NOMO-1 treated with DMSO at 0.1 percent for 48 hours (cell line): ENCODE results near the gene CALCA.
A peak's percentile ranks its signal among the peaks of the same experiment; 100 is the strongest.
"Not testable (repeated sequence)": the region's sequence is repeated elsewhere in the genome, so short reads cannot be mapped to it uniquely, and the experiment has no call there.

ENCODE experiments used
- DNase-seq: peaks from one replicate; lab custom pipeline; 2025; ENCODE audit not compliant: unreplicated experiment; lab: John Stamatoyannopoulos, UW

The CALCA gene

DNA sequence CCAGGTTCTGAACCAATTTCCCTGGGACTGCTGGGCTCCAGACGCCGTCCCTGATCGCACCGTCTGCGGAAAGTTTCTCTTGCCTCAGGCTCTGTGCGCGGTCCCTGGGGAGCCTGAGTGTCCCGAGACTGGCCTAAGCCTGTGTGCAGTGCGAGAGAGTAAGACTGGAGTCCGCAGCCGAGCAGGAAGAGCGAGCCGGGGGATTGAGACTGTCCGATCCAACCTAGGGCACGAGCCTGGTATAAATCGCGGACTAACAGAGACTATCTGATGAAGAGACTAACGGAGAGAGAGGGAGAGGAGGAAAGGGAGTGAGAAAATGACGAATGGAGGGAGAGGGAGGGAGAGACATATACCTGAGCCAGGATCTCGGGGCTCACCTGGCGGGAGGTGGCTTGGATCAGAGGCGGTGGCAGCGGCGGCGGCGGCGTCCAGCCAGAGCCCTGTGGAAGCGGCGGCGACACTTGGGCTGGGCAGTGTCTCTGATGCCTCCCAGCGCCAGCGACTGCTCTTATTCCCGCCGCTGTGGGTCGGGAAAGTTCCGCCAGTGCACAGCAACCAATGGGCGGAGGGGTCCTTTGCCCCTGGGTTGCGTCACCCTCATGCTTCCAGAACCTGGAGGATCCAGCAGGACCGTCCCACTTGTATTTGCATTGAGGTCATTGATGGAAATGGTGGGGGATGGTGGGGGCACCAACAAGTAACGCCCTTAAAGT is at the start of gene CALCA:
Gene CALCA, minus strand, starts transcription at position 487 of the 716 bp plus-strand sequence. CDS start 1,159 bp downstream, outside the sequence.
- no peak for DNase-seq

- DNase-seq: no peak
These were observed 44.0 kb upstream of the CALCA start for GRCh38 chr11:15016200-15016599.

DNA sequence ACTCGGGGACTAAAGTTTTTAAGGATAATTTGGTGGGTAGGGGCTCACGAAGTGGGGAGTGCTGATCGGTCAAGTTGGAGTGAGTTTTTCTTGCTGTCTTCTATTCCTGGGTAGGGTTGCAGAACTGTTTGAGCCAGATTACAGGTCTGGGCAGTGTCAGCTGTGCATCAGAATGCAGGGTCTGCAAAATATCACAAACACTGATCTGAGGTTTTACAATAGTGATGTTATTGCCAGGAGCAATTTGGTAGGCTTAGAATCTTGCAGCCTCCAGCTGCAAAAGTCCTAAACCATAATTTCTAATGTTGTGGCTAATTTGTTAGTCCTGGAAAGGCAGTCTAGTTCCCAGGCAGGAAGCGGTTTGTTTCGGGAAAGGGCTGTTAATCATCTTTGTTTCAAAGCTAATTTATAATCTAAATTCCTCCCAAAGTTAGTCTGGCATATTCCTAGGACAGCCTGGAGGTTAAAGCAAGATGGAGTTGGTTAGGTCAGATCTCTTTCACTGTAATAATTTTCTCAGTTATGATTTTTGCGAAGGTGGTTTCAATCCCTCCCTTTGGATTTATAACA is 39.7 kb upstream of the CALCA start:
- no peak for DNase-seq

- no peak for DNase-seq
These were observed 38.7 kb upstream of the CALCA start for GRCh38 chr11:15010865-15011264.

DNA sequence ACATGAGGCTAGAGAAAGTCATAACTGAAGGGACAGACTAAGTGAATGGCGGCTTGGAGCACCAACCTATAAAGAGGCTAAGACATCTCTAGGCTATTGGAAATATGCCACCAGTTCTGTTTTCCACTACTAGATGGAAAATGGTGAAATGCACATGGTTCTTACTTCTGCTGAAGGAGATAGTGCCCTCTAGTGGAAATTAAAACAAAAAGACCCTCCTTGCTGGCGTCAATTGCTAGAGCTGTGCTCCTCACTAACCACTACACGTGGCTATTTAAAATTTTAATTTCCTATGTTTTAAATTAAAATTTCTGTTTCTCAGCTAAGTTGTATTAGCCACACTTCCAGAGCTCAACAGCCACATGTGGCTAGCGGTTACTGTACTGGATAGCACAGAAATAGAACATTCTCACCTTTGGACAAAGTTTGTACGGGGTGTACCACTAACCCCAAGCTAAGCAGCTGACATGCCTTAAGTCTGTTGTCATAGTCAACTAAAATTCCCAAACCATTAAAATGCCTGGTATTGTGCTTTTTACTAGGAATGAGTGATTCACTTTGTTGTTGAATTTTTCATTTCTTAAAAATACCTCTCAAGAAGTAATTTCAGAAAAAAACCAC is 34.1 kb upstream of the CALCA start:
- DNase-seq: peak; percentile 51

- DNase-seq: not testable (repeated sequence)
These were observed 16.0 kb upstream of the CALCA start for GRCh38 chr11:14988133-14988532.

DNA sequence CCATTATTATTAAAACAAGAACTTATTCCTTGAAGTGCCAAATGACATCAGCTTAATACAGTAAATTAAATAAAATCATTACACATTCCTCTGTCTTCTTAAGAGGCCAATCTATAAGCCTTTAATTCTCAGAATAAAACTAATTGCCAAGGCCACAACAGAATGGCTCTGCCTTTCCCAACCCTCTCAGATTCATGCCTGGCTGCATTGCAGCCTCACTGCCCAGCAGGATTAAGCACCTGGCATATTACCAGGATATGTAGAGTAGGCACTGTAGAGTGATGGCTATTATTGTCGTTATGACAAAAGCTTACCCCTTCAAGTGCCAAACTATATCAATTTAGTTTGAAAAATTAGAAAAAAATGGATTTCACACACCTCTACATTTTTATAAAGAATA is 9.4 kb upstream of the CALCA start:
- no peak for DNase-seq

- DNase-seq: no peak
These were observed 8.7 kb upstream of the CALCA start for GRCh38 chr11:14980854-14981253.

DNA sequence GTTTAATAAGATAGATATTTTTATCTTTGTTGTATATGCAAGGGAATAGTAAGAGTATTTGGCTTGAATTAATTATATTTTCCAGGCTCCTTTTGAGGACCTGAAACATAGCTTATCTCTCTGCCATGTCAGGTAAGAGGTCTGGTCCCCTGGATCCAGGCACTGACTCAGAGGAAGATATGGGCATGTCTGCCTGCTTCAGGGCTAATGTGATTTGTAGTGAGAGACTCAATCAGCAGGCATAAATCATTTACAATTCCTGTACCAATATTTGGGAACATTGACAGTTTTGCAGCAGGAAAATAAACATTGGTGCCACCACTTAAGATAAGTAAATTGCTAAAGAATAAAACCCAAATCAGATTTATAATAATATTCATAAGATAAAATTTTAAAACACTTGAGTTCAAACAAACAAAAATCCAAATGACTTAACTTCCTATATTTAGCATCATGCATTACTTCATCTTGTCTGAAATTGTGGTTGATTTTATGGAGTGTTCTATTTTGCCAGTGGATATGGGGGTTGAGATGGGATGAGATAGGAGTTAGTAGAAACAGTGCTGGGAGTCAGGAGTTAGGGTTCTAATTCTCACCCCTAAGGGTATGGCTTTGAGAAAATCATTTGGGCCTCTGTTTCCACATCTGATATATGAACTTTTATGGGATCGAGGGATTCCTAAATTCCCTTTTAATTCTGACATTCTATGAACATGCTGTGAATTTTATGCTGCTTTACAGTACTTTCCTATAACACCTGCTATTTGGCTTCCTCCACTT is 5.1 kb upstream of the CALCA start:
- no peak for DNase-seq

GRCh38 chr11:14975252-14975587 is 3.1 kb upstream of the CALCA start:
- no peak for DNase-seq

GRCh38 chr11:14974515-14975251 is 2.5 kb upstream of the CALCA start:
- DNase-seq: no peak

DNA sequence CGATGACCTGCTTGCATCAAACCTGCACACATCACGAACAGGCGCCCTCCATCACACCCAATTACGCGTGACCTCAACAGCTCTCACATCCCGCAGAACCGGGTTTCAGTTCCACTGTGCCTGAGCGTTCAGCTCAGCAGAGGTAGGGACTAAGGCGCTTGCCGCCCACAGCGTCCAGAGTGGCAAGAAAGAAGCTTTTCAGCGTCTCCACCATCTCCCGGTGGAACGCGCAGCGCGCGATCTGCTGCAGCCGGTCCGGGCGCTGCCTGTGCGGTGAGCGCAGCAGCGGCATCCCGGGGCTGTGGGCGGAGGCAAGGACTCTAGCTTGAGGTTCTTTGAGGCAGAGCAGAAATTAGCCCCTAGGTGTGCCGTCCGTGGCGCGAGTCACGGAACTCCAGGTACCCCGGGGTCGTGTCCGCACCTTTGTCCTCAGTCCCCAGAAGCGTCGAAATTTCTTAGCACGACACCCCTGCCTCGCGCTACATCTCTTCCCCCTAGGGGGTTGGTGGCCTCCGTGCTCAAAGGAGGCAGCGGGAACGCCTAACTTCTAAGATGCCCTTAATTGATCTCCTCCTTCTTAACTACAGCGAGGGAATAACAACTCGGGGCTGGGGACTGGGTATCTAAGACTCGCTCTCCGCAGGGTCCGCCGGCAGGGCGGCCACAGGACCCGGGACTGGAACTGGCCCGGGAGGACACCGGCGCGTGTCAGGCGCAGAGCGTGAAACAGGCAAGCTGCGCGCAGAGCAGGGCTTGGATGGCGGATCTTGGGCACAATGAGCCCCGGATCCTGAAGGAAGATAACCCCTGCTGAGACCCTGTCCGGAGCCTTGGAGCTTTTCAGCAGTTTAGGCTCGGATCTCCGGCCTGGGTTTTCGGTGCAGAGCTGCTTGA is 1.7 kb upstream of the CALCA start:
- peak; percentile 15 for DNase-seq

DNA sequence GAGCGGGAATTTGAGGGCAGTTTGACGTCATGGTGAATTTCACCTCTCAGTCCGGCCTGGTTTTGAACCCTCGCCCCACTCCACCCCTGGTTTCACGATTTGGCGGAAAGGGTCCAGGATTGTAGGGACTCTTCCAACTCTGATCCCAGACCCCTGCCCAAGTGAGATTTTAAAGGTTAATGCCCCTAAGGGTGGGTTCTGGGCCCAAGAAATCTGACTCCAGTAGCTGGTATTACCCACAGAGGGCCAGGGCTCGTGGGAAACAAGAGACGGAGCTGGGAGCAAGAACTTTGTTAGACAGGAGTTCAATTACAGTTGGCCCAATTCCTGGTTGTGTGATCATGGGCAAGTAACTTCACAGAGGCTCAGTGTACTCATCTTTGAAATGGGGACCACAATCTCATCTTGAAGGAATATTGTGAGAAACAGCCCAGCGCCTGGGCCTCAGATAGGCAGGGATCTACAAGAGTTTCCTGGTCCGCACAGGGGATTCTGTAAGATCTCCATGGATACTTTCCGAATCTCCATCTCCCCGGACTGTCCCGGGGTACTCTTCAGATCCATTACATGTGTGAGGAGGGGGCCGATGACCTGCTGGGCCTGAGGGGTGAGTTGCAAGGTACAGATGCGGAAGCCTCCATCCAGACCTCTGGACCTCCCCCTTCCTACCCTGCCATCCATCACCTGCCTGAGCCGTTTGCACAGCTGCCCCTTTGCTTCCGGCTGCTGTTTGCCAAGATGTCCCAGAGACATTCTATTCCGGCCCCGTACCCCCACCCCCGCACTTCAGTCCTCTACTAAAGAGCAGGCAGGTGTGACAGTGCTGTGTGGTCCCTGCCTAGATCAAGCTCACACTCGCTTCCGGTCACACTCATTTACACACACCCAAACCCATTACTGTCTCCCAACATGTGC is 687 bp upstream of the CALCA start:
- DNase-seq: no peak

- DNase-seq: peak; percentile 3
These were observed 2.2 kb downstream of the CALCA start for GRCh38 chr11:14969901-14970323.

- no peak for DNase-seq
These were observed 4.4 kb downstream of the CALCA start for GRCh38 chr11:14967581-14968243.

GRCh38 chr11:14956111-14956510 is 16.0 kb downstream of the CALCA start:
- DNase-seq: no peak

DNA sequence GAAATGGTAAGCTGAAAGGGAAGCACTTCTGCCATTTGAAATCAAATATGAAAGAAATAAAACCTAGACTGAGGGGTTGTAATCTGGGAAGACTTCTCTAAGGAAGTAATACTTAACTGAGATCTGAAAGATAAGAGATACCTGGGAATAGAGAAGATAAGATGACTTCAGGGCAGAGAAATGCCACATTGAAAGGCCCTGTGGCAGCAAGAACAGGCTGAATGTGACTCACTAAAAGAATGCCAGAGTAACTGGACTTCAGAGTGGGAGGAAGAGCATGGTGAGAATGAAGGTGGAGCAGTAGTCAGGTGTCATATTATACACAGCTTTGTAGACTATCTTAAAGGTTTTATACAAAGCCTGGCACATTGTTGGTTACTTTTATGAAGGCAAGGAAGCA is 17.6 kb downstream of the CALCA start:
- no peak for DNase-seq

DNA sequence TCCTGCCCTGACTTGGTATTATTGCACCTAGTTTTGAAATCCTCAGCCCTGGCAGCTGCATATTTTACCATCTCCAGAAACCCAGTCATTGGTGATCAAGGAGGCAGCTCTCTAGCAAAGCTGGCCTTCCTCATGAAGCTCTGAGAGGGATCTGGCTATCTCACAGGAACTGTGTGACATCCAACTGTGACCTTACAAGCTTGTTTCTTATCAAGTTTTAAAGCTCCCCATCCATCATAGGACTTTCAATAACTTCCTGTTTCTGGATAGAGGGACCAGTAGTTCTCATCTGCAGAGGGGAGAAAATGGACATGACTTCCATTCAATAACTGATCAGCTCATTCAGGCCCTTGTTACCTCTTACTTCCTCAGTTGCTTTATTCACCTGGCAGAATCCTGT is 18.2 kb downstream of the CALCA start:
- DNase-seq: no peak
